ENCODE results near the gene LRP1B.
"Not testable (repeated sequence)": the region's sequence is repeated elsewhere in the genome, so short reads cannot be mapped to it uniquely, and the experiment has no call there.

LRP1B gene

DNA sequence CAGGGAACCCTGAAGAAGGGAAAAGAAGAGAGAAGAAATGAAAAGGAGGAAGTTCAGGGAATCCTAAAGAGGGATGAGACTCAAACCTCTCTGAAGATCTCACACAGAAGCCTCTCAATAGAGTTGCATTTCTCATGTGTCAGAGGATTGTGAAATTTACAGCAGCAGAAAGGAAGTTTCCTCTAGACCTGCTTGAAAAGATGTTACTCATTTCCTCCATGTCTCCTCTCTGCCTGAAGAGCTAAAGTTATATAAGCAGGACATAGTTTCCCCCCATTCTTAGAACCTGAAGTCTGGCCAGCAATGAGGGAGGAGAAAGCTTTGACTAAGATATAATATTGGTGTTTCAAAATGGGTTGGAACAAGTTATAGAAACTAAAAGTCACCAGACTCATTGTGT lies 1155.6 kb downstream of the LRP1B start:
- DNase-seq, result no peak

GRCh38 chr2:140972724-140973123 lies 1158.1 kb downstream of the LRP1B start:
- DNase-seq, result no peak

DNA sequence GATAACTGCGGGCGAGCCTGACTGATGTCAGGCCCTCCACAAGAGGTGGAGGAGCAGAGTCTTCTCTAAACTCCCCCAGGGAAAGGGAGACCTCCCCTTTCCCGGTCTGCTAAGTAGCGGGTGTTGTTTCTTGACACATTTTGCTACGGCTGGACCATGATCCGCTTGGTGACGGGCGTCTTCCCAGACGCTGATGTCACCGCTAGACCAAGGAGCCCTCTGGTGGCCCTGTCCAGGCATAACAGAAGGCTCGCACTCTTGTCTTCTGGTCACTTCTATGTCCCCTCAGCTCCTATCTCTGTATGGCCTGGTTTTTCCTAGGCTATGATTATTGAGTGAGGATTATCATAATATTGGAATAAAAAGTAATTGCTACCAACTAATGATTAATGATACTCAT lies 1166.5 kb downstream of the LRP1B start:
- not testable (repeated sequence) for DNase-seq

DNA sequence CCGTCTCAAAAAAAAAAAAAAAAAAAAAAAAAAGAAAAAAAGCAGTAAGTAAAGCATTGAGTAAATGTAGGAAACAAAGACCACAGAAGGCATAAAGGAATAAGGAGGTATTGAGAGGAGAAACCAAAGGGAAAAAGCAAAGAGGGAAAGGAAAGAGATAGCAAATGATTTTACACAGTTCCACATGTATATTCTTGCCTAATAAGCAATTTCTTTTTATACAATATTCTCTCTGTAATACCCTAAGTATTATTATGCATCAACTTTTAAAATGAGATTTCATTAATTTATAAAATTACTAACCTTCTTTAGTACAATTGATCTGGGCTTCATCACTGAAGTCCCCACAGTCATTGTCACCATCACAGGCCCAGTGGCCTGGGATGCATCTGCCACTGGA lies 1180.9 kb downstream of the LRP1B start:
- no peak for DNase-seq

DNA sequence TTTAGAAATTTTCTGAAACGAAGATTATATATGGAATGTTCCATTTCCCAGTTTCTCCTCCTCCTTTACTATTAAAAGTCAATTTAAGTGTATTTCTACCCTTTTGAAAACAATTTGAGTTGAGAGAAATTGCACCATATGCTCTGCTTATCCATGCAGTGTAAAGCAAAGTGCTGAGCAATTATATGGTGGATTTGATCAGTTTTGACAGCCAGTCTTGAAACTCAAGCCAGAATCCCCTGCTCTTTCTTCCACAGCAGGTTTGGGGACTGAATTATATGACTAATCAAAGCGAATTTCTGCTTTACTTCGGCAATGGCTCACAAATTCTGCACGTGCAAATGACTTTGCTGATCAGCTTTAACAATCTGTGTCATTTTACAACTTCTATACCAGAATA lies 1183.6 kb downstream of the LRP1B start:
- no peak for DNase-seq

DNA sequence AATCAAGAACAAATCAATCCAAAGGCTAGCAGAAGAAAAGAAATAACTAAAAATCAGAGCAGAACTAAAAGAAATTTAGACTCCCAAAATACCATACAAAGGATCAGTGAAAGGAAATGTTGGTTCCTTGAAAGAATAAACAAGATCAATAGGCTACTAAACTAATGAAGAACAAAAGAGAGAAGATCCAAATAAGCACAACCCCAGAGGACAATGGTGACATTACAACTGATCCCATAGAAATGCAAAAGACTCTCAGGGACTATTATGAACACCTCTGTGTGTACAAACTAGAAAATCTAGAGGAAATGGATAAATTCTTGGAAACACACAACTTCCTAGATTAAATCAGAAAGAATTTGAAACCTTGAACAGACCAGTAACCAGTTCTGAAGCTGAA lies 1186.9 kb downstream of the LRP1B start:
- no peak for DNase-seq

GRCh38 chr2:140942284-140942683 lies 1188.5 kb downstream of the LRP1B start:
- DNase-seq, result no peak

DNA sequence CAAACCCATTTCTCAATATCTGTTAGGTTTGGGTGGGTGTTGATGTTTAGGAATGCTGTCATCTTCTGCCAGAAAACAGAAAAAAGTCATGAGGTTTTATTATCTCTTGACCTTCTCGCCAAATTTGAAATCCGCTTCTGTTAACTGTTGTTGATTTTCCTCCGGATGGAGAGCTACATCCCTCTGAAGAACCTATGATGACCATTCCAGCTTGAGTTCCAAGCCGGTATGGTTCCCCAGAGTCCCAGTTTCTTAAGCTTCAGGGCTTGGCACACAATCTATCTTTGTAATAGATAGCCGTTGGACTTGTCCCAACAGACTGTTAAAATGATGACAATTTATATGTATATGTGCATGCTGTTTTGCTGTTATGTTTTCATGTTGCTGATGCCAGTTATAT lies 1201.0 kb downstream of the LRP1B start:
- DNase-seq, result no peak

DNA sequence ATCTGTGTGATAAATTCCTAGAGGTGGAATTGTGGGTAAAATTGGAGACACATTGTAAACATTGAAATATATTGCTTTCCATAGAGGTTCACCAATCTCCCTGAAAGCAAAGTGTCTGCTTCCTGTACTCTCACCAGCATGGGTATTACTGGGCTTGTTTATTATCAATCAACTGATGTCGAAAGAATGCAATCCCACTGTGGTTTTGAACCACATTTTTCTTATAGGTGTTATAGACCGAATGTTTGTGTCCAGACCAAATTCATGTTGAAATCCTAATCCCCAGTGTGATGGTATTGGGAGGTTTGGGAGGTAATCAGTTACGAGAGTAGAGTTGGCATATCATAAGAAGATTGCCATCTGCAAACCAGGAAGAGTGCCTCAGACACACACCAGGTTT lies 1212.4 kb downstream of the LRP1B start:
- DNase-seq, result no peak

- DNase-seq, result no peak
These were observed 1214.4 kb downstream of the LRP1B start for GRCh38 chr2:140916410-140916809.

- DNase-seq, result no peak
These were observed 1220.1 kb downstream of the LRP1B start for GRCh38 chr2:140910683-140911082.

DNA sequence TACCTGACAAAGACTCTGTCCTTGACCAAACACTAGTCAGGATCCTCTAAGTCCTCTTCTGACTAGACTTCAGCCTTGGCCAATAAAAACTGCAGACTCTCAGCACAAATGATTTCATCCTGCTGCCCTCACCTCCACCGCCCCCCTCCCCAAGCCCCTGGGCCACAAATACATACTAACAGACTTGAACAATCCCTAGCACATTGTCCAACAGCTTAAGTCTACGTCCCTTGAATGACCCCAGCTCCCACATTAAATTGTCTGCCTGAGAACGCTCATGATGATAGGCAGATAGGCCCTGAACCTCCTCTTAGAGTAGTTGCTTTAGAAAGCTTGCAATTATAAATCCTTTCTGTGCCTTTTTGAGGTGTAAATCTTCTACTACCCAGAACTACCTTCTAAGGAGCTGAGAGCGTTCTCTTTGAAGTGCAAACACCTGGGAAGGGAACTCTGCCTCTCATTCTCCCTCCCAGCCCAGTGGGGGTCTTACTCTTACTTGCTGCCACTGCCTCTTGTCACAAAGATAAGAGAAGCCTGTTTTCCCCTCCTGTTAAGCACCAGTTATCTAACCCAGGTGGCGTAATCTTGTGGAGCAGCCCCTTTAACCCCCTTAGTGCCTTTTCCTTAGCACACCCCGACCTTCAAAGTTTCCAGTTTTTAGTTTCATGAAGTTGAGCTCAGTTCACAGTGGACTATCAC lies 1225.6 kb downstream of the LRP1B start:
- no peak for DNase-seq

- DNase-seq, result no peak
These were observed 1235.4 kb downstream of the LRP1B start for GRCh38 chr2:140895378-140895777.

DNA sequence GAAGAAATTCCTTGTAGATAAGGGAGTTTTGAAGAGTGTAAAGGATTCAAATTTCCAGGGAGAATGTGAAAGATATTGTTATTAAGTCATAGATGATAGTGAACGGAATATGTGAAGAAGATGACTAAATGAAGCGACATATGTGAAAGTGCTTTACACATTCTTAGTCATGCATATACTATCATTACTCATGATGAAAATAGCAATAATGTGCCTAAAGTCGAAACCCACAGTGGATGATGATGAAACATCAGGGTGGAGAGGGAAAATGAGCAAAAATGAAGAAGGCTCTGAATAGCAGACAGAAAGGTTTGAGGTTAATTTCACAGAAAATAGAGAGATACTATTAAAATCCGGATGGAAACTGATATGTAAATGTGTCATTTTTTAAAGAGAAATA lies 1237.1 kb downstream of the LRP1B start:
- no peak for DNase-seq

GRCh38 chr2:140892911-140893637 lies 1237.7 kb downstream of the LRP1B start:
- DNase-seq, result no peak

DNA sequence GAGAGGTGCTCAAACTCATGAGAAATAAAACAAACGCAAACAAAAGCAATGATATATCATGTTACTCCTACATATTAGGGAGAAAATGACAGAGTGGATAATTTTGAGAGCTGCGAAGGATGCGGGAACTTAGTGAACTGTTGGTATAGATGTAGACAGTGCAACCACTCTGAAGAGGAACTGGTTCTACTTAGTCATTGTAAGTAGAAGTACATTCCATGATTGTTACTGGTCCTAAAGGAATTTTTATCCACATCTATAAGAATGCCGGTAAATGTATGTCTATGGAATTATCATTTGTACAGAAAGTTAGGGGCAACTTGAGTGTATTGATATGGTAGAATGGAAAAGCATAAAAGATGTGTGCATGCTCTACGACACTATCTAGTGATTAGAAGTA lies 1238.4 kb downstream of the LRP1B start:
- DNase-seq, result no peak

DNA sequence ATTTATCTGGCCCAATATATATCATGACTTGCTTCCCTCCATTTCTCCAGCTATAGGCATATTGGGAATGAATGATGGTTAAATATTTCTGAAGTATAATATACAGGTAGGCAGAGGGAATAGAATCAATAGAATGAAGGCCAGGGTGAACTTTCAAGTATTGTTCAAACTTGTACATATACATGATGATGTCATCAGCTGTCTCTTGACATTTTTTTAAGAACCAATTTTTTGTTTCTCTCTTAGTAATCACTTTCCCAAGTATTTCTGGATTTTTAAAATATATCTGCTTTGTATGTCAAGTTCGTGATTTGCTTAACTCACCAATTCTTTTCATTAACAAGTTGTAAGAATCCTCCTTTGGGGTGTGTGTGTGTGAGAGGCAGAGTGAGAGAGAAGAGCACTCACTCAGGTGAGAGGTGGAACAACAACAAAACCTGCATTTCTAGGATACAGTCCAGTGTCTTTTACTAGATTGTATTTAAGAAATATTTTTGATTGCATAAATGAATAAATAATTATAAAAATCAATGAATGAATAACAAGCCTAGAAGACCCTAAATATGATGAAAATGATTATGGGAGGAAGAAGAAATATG lies 1239.1 kb downstream of the LRP1B start:
- DNase-seq, result no peak

DNA sequence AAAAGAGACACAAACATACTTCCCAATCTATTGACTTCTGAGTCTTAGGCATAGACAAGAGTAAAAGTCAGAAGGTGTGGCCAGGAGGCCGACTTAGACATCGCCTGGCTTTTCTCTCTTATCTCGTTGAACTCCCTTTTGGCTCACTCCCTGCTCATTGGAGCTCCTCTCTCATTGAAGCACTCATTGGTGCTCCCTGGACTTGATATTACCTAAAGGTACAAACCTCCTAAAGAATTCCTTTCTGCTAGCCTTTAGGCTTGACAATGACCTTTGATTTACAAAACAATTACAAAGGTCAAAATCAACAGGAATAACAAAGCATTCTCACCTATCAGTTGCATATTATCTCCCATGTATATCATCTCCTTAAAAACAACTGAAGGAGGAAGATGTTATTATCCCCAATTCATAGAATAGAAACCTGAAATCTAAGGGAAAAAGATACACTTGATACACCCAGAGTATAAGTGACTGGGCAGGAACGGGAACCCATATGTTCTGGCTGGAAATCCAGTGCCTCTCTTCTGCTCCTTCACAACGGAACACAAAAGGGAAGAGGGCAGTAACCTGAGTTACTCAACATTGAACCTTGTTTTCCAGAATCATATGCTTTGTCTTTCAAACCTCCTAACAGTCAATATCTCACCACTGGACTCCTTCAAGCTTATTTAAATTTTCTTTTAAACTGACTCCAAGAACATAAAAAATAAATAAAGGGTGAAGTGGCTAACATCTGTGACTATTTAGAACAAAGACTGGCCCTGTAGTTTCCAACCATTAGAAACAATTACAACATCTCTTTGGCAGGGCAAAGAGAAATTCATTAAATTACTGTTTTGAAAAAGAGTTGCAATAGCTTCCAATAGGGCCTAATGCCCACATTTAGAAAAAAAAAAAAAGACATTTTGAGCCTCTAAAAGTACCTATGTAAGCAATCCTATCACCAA lies 1247.9 kb downstream of the LRP1B start:
- no peak for DNase-seq

DNA sequence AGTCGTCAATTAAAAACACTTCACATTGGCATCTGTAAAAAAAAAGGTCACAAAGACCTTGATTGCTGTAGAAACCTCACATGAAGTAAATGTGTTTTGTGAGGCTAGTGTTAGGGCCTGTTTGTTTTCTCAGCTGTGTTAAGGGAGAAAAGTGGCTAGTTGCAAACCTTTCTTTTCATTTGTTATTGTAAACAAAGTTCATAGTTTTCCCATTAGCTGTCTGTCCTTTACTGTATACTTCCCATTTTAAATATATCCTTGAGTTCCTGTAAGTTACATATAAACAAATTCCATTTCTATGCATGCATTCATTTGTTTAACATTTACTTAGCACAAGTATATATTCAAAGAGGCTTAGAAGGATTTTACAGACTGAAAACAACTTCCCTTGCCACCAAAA lies 1250.2 kb downstream of the LRP1B start:
- no peak for DNase-seq

DNA sequence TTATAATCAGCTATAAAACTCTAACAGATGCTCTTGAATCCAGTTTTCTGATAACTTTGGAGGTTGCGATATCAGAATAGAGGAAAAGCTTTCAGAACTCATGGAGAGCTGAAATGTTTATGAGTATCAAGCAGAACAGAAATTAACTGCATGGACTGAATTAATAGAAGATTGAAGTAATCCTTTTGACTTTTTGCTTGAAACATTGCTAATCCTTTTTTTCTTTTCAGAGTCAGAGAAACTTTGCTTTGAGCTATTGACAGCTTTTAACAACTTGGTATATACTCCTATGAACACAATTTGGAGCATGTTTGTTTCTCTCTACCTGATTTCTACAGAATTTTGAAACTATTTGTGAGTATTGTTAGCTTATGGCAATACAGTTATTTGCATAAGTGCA lies 1254.8 kb downstream of the LRP1B start:
- DNase-seq, result no peak

GRCh38 chr2:140873915-140874531 lies 1256.8 kb downstream of the LRP1B start:
- DNase-seq, result no peak

- DNase-seq, result no peak
These were observed 1260.9 kb downstream of the LRP1B start for GRCh38 chr2:140869925-140870324.

DNA sequence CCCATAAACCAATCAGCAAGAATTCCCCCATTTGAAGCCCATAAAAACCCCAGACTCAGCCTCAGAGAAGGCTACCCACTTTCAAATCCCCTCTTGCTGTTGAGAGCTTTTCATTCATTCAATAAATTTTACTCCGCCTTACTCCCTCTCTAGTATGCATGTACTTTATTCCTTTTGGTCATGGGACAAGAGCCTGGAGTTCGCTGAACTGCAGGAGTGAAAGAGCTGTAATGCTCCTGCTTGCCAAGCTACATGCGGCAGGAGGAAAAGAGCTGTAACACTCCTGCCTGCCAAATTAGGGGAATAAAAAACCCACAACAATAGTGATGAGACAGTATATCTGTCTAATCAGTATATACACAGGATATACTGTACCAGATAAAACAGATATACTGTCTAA lies 1261.7 kb downstream of the LRP1B start:
- no peak for DNase-seq
